ENCODE measurements around the gene CPED1.
A peak's percentile ranks its signal among the peaks of the same experiment; 100 is the strongest.
"Not testable (repeated sequence)": the region's sequence is repeated elsewhere in the genome, so short reads cannot be mapped to it uniquely, and the experiment has no call there.

CPED1 gene

GRCh38 chr7:121026577-121027111 lies 38.1 kb downstream of the CPED1 start:
- no peak overlapping the region for H3K4me3 ChIP-seq (ENCODE audit: low read length)
- no peak for DNase-seq (ENCODE audit: low read depth)
- TF ChIP-seq CTCF (conservative IDR thresholded peaks at IDR 0.05; ENCODE audit: low read length), result no peak

GRCh38 chr7:121027761-121028669 lies 39.5 kb downstream of the CPED1 start:
- TF ChIP-seq CTCF (conservative IDR thresholded peaks at IDR 0.05; ENCODE audit: low read length), result no peak

GRCh38 chr7:121029302-121029701 lies 40.8 kb downstream of the CPED1 start:
- no peak for TF ChIP-seq CTCF (conservative IDR thresholded peaks at IDR 0.05; ENCODE audit: low read length)
- no peak overlapping the region for H3K4me3 ChIP-seq (ENCODE audit: low read length)
- no peak for DNase-seq (ENCODE audit: low read depth)

More at GRCh38 chr7:121027761-121028669, 39.5 kb downstream of the CPED1 start:
- no peak overlapping the region for H3K4me3 ChIP-seq (ENCODE audit: low read length)
- DNase-seq (ENCODE audit: low read depth), result no peak

- DNase-seq (ENCODE audit: low read depth), result no peak
- H3K4me3 ChIP-seq (ENCODE audit: low read length), result peak overlapping the region; percentile 5; the same call in 1 of the 2 replicates
- no peak for TF ChIP-seq CTCF (conservative IDR thresholded peaks at IDR 0.05; ENCODE audit: low read length)
These were observed 41.8 kb downstream of the CPED1 start for GRCh38 chr7:121030308-121030707.

- DNase-seq (ENCODE audit: low read depth), result peak; percentile 25
- no peak overlapping the region for H3K4me3 ChIP-seq (ENCODE audit: low read length)
- TF ChIP-seq CTCF (conservative IDR thresholded peaks at IDR 0.05; ENCODE audit: low read length), result no peak
These were observed 44.3 kb downstream of the CPED1 start for GRCh38 chr7:121032645-121033460.

GRCh38 chr7:121034929-121035328 lies 46.4 kb downstream of the CPED1 start:
- no peak for TF ChIP-seq CTCF (conservative IDR thresholded peaks at IDR 0.05; ENCODE audit: low read length)
- no peak for DNase-seq (ENCODE audit: low read depth)
- no peak overlapping the region for H3K4me3 ChIP-seq (ENCODE audit: low read length)

- H3K4me3 ChIP-seq (ENCODE audit: low read length); DNase-seq (ENCODE audit: low read depth): not testable (repeated sequence)
These were observed 48.3 kb downstream of the CPED1 start for GRCh38 chr7:121036776-121037175.

GRCh38 chr7:121037329-121037728 lies 48.8 kb downstream of the CPED1 start:
- not testable (repeated sequence) for H3K4me3 ChIP-seq (ENCODE audit: low read length); DNase-seq (ENCODE audit: low read depth)

All from AG10803 (cell line).